GM23248 (cell line): ENCODE data around the gene ASS1. TPM values are rescaled to one million over a fixed set of nuclear protein-coding genes. Genes with fewer than 3 reads are reported as not detected.

Source experiments
- DNase-seq: peaks from one replicate; pipeline ENCODE4 v3.0.0-alpha.2; 2015
- H2AFZ ChIP-seq: fragments of 200-600 bp; sonication (generic); 2 replicates; pipeline ENCODE4 v1.6.1; 2016; ENCODE audit warnings: antibody characterized with exemption
- H3F3A ChIP-seq: fragments of 200-600 bp; sonication (generic); 2 replicates; pipeline ENCODE4 v1.6.1; 2016; ENCODE audit warnings: mild to moderate bottlenecking, antibody characterized with exemption, mixed run types; ENCODE audit not compliant: insufficient read depth
- H3K27ac ChIP-seq: fragments of 200-600 bp; sonication (generic); 2 replicates; pipeline ENCODE4 v1.5.1; 2016; ENCODE audit warnings: mild to moderate bottlenecking
- H3K27me3 ChIP-seq: fragments of 200-600 bp; sonication (generic); replicated peaks from 2 replicates; pipeline ENCODE4 v1.6.1; 2016; ENCODE audit warnings: mild to moderate bottlenecking; ENCODE audit not compliant: insufficient read depth
- H3K36me3 ChIP-seq: fragments of 200-600 bp; sonication (generic); 2 replicates; pipeline ENCODE4 v1.6.1; 2016; ENCODE audit warnings: low read depth, mild to moderate bottlenecking
- H3K4me1 ChIP-seq: fragments of 200-600 bp; sonication (generic); 2 replicates; pipeline ENCODE4 v1.6.1; 2016; ENCODE audit warnings: mild to moderate bottlenecking; ENCODE audit not compliant: insufficient read depth
- H3K4me2 ChIP-seq: fragments of 200-600 bp; sonication (generic); one replicate; pipeline ENCODE4 v1.6.1; 2016; ENCODE audit warnings: mild to moderate bottlenecking; ENCODE audit not compliant: unreplicated experiment
- H3K4me3 ChIP-seq: fragments of 200-600 bp; sonication (generic); 2 replicates; pipeline ENCODE4 v1.5.1; 2016; ENCODE audit warnings: mild to moderate bottlenecking
- H3K79me2 ChIP-seq: fragments of 200-600 bp; sonication (generic); 2 replicates; pipeline ENCODE4 v1.6.1; 2016; ENCODE audit warnings: mild to moderate bottlenecking; ENCODE audit not compliant: insufficient read depth
- H3K9ac ChIP-seq: fragments of 200-600 bp; sonication (generic); 2 replicates; pipeline ENCODE4 v1.6.1; 2016; ENCODE audit warnings: mild to moderate bottlenecking
- H3K9me2 ChIP-seq: fragments of 200-600 bp; sonication (generic); 2 replicates; pipeline ENCODE4 v1.6.1; 2016; ENCODE audit warnings: mixed run types, mild to moderate bottlenecking, moderate library complexity; ENCODE audit not compliant: insufficient read depth
- H3K9me3 ChIP-seq: fragments of 200-600 bp; sonication (generic); one replicate; pipeline ENCODE4 v1.6.1; 2017; ENCODE audit warnings: low read depth
- H4K20me1 ChIP-seq: fragments of 200-600 bp; sonication (generic); 2 replicates; pipeline ENCODE4 v1.6.0; 2016; ENCODE audit not compliant: insufficient read depth
- EZH2 ChIP-seq: fragments of 200-600 bp; sonication (generic); IDR thresholded peaks from 2 replicates; pipeline ENCODE4 v1.6.1; 2018; ENCODE audit warnings: antibody characterized with exemption, mild to moderate bottlenecking; ENCODE audit not compliant: insufficient read depth, poor library complexity, severe bottlenecking
- EZH2phosphoT487 ChIP-seq: fragments of 200-600 bp; sonication (generic); IDR thresholded peaks from 2 replicates; pipeline ENCODE4 v1.6.1; 2018; ENCODE audit warnings: antibody characterized with exemption, moderate library complexity, mild to moderate bottlenecking, low read depth; ENCODE audit not compliant: insufficient read depth
- WGBS, 2 experiments: methylation state at CpG; one replicate each; pipeline ENCODE4 v1.1.6; 2015 to 2017; ENCODE audit warnings: low lambda C conversion rate in 2 of 2, low coverage in 1 of 2; ENCODE audit errors: missing lambda C conversion rate in 2 of 2; 5-methylcytosine and 5-hydroxymethylcytosine counted together
- in situ Hi-C: fragments of 300-500 bp; cut with MboI; formaldehyde crosslinking; loops from 2 replicates; pipeline ENCODE4 v1.15.0; 2020
- polyA plus RNA-seq: library from polyadenylated mRNA; unstranded; fragments of >200 nt; fragmentation: Nextera tagmentation; extraction: Ambion mirVana; gene quantifications from 2 replicates; pipeline ENCODE4 v1.2.1, GENCODE V29; 2016
- total RNA-seq: library from RNA; depleted of rRNA; stranded (reverse); fragments of >200 nt; shearing (Covaris generic); gene quantifications from 2 replicates; pipeline ENCODE4 v1.2.3, GENCODE V29; 2014

The ASS1 gene
- total and polyA plus RNA-seq, 2 experiments from 2014 or later: 124 to 216 TPM

DNA sequence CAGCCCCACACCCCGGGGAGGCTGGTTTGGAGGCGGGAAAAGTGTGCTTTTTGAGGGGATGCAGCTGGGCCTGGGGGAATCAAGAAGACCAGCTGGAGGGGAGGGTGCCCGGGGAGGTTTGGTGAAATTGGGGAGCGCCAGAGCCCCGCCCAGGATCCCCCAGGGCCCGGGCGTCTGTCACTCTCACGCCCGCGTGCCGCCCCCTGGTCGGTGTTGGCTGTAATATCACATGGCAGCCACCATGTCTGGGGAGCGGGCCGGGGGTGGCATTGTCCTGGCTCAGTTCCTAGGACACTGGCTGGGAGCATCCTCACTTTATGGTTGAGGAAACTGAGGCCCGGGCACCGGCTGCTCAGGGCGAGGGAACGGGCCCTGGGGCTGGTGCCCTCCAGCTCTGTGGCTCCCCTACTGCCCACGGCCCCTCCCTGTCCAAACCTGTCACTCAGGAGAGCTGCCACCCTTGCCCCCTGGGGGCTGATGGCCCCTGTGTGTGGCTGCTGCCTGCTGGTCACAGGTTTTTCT, 27.5 kb downstream of the ASS1 start:
- no peaks in the 10 kb centered on the region for H3K9me2 ChIP-seq
- no peaks in the 10 kb centered on the region for H3K4me1 ChIP-seq
- no peaks in the 10 kb centered on the region for H4K20me1 ChIP-seq
- no peaks in the 10 kb centered on the region for H3K9me3 ChIP-seq
- H3K27ac ChIP-seq: no peak overlapping the region
- H3K27me3 ChIP-seq: no peaks in the 10 kb centered on the region
- DNase-seq: no peak
- no peak overlapping the region for H2AFZ ChIP-seq
- in situ Hi-C loops: no loop called here
- H3F3A ChIP-seq: no peaks in the 10 kb centered on the region
- 90 to 91% methylated on average over 10 to 15 of the region's 19 CpGs for WGBS, 2 experiments
- H3K4me3 ChIP-seq: no peak overlapping the region
- H3K36me3 ChIP-seq: no peaks in the 10 kb centered on the region
- no peak overlapping the region for H3K4me2 ChIP-seq
- H3K79me2 ChIP-seq: no peaks in the 10 kb centered on the region
- no peak overlapping the region for H3K9ac ChIP-seq
- TF ChIP-seq EZH2 (no peak), EZH2phosphoT487 (no peak)

GRCh38 chr9:130473009-130473408, 28.2 kb downstream of the ASS1 start:
- H3K36me3 ChIP-seq: no peaks in the 10 kb centered on the region

DNA sequence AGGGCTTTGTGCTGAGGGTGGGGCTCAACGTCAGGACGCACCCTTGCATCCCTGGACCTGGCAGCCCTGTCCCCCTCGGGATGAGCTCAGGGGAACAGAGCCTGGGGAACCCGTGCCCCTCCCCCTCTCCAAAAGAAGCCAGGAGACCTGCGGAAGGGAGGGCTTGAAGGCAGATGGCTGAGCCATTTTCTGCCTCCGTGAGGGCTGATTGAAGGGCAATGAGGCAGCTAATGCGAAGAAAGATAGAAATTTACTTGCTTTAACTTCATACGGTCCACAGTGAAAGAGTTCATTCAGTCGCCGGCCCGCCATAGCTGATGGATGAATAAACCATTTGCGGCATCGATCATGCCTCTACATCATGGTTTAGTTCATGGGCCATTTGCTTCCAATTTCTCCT, 28.8 kb downstream of the ASS1 start:
- Histone ChIP-seq H3K9ac (no peak overlapping the region), H3K27ac (no peak overlapping the region), H3K9me3 (no peaks in the 10 kb centered on the region), H3K4me2 (no peak overlapping the region), H3F3A (no peaks in the 10 kb centered on the region), H3K79me2 (no peaks in the 10 kb centered on the region), H3K36me3 (no peaks in the 10 kb centered on the region), H2AFZ (no peak overlapping the region), H3K27me3 (no peaks in the 10 kb centered on the region), H3K9me2 (no peaks in the 10 kb centered on the region), H3K4me1 (no peaks in the 10 kb centered on the region), H4K20me1 (no peaks in the 10 kb centered on the region), H3K4me3 (no peak overlapping the region)
- in situ Hi-C loops: no loop called here
- no peak for DNase-seq
- 72 to 80% methylated on average over 11 to 13 of the region's 13 CpGs for WGBS, 2 experiments
- no peak for TF ChIP-seq EZH2
- no peak for TF ChIP-seq EZH2phosphoT487

More at GRCh38 chr9:130473009-130473408, 28.2 kb downstream of the ASS1 start:
- Histone ChIP-seq H3K4me3 (no peak overlapping the region), H3K4me2 (no peak overlapping the region), H4K20me1 (no peaks in the 10 kb centered on the region), H3K27me3 (no peaks in the 10 kb centered on the region), H3K9me2 (no peaks in the 10 kb centered on the region), H3K27ac (no peak overlapping the region), H3K9ac (no peak overlapping the region), H3K79me2 (no peaks in the 10 kb centered on the region), H3K9me3 (no peaks in the 10 kb centered on the region), H3F3A (no peaks in the 10 kb centered on the region), H2AFZ (no peak overlapping the region), H3K4me1 (no peaks in the 10 kb centered on the region)
- TF ChIP-seq EZH2phosphoT487 (no peak), EZH2 (no peak)
- in situ Hi-C loops: no loop called here
- DNase-seq: no peak
- WGBS, 2 experiments: 88 to 96% methylated on average over 4 to 6 of the region's 6 CpGs

DNA sequence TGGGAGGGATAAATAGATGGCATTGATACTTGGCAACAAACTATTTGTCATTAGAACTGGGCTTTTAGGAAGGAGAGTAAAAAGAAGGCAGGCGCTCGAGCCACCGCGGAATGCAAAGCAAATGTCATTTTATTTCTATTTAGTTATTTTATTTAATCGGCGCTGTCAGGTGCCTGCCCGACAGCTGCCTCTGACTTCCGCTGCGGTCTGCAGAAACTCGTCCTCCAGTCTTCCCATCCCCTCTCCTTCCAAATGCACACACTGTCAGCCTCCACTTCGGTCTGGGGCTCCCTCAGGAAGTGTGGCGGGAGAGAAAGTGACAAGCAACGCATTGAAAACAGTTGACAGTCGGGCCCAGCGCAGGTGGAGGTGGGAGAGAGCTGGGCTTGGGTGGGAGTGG, 29.3 kb downstream of the ASS1 start:
- Histone ChIP-seq H3K4me3 (no peak overlapping the region), H2AFZ (no peak overlapping the region), H3F3A (no peaks in the 10 kb centered on the region), H3K27ac (no peak overlapping the region), H4K20me1 (no peaks in the 10 kb centered on the region), H3K79me2 (no peaks in the 10 kb centered on the region), H3K4me1 (no peaks in the 10 kb centered on the region), H3K36me3 (no peaks in the 10 kb centered on the region), H3K27me3 (no peaks in the 10 kb centered on the region), H3K9me2 (no peaks in the 10 kb centered on the region), H3K9ac (no peak overlapping the region), H3K4me2 (no peak overlapping the region), H3K9me3 (no peaks in the 10 kb centered on the region)
- TF ChIP-seq EZH2 (no peak), EZH2phosphoT487 (no peak)
- WGBS, 2 experiments: 85 to 87% methylated on average over 15 of the region's 15 CpGs
- in situ Hi-C loops: no loop called here
- no peak for DNase-seq
